Gastrocnemius medialis (tissue), 4 donors: ENCODE data around the gene PHLDB2.

Experiments
- CTCF ChIP-seq, 5 experiments: fragments of 450-650 bp in 3 of 5; fragments of 200-600 bp in 2 of 5; sonication (generic) in 2 of 5; IDR thresholded peaks in 4 of 5; conservative IDR thresholded peaks in 1 of 5; 1 replicate in 4 of 5; 2 replicates in 1 of 5; pipeline ENCODE4 v1.5.1; 2016 to 2019; ENCODE audit warnings: antibody characterized with exemption in 5 of 5, mild to moderate bottlenecking in 3 of 5, moderate library complexity in 3 of 5
- POLR2A ChIP-seq, 2 donors: fragments of 450-650 bp; IDR thresholded peaks; one replicate each; pipeline ENCODE4 v1.6.1; 2017; ENCODE audit warnings: antibody characterized with exemption in 2 of 2, mild to moderate bottlenecking in 2 of 2, moderate library complexity in 2 of 2

DNA sequence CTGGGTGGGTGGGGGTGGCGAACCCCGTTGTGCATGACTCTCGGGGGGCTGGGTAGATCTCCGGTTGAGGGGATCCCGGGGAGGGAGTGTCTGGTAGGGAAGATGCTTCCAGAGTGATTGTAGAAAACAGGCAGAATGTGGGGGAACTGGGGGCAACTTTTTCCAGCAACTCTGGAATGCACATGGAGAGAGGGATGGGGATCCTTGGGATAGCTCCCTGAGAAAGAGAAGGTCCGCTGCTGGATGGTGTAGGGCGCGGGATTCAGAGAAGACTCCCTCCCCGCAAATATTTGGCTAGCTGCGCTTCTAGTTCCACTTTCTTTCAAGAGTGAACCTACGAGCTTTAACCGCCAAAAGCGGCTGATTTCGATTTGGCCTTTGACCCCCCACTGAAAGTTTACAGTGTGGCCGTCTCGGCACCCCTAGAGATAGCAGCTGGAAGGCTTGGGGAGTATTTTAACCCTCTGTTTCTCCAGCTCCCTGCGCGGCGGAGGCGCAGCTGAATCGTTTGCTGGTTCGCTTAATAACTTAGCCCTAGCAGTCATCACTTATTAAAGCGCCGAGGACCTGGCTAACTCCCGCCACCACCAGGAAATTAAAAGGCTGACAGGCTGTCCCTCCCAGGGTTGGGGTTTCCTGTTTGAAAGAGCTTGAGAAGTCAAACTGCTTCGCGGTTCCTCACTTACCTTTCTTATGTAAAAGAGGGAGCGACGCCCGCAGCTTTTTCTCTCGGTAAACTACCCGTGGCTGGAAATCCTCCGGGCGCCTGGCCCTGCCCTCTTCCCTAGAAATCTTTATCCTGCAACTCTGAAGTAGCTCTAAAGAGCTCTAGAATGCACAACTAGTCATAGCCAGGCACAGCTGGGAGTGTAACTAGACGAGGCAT, 1.2 kb downstream of the PHLDB2 start:
- peak in 4 of 5 experiments; percentile 27 to 53 (median 48) for TF ChIP-seq CTCF (IDR thresholded peaks at IDR 0.05 in 4 of 5, conservative IDR thresholded peaks at IDR 0.05 in 1 of 5)
- peak; percentile 37 to 61 for TF ChIP-seq POLR2A (IDR thresholded peaks at IDR 0.05)
